ENCODE data around the gene ENTREP1.
"Not testable (repeated sequence)": the region's sequence is repeated elsewhere in the genome, so short reads cannot be mapped to it uniquely, and the experiment has no call there.

The ENTREP1 gene, protein sequence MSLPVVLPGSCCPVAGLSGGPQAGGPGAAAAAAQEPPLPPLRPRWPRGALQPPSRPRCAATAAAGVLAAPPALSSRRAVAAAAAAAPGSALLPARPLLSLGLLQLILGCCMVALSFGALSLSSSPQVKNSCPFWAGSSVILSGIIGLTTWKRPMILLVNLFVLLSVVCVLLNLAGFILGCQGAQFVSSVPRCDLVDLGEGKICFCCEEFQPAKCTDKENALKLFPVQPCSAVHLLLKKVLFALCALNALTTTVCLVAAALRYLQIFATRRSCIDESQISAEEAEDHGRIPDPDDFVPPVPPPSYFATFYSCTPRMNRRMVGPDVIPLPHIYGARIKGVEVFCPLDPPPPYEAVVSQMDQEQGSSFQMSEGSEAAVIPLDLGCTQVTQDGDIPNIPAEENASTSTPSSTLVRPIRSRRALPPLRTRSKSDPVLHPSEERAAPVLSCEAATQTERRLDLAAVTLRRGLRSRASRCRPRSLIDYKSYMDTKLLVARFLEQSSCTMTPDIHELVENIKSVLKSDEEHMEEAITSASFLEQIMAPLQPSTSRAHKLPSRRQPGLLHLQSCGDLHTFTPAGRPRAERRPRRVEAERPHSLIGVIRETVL

DNA sequence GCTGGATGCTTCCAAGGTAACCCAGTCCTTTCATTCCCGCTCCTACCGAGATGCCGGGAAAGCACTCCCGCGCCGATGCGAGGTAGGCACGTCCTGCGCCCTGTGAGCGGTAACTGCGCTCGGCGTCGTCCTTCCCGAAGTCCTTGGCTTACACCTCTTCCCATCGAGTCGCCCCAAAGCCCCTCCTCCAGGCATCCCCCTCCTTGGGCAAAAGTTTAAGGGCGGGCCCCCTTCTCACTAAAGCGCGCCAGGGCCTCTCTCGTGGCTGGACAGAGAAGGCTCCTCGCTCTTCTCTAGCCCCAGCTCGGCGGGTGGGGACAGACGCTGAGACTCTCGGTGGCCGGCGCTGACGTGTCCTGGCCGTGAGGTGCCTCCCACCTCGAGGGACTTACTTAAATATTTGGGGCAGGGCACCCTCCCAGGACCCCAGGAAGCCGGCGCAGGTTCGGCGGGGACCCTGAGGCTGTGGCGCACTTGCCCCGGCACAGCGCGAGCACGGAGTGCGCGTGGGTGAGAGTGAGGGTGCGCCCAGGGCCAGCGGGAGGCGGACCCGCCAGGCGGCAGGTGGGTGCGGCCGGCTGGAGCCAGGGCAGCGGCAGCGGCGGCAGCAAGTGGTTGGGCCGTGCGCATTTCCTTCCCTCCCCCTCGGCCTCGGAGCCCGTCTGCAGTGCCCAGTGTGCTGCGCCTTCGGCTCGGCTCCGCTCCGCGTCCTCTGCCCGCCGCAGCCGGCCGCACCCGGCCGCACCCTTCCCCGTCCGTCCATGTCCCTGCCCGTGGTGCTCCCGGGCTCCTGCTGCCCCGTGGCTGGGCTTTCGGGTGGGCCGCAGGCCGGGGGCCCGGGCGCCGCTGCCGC lies at the start of gene ENTREP1:
Gene ENTREP1, plus strand, starts transcription at position 667 of the 853 bp plus-strand sequence. Its CDS starts 95 bp downstream, at position 762.
- FAIRE-seq: no peak

DNA sequence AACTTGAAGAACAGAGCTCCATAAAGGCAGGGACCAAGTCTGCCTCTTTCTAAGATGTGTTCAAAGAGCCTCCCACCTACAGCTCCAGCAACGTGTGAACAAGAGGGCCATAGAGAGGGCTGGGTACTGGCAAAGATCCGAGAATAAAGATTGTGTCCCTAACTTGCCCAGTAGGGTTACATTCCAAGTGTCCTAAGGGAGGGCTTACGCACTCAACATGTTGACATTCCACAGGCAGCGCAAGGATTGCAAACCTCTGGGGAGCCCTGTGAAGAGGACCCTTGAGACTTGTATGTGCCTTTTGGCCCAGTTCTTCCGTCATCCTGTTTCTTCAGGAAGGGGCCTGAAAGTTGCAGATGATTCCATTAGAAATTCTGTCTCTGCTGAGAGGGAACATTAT lies 48.2 kb upstream of the ENTREP1 start:
- FAIRE-seq: no peak

DNA sequence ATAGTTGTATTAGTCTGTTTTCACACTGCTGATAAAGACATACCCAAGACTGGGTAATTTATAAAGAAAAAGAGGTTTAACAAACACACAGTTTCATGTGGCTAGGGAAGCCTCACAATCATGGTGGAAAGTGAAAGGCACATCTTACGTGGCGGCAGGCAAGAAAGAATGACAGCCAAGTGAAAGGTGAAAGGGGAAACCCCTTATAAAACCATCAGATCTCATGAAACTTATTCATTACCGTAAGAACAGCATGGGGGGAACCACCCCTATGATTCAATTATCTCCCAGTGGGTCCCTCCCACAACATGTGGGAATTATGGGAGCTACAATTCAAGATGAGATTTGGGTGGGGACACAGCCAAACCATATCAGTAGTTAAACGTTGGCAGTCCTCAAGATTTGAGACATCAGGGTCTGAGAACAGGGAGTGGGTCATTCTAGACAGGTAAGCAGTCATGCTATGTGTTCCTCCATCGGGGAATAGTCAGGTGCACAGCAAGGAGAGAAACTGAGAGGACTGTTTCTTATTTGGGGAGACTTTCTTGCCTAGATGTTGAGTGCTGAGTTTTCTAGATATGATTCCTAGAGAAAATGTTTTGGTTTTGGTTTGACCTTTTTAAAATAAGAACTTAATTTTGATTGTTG lies 45.8 kb upstream of the ENTREP1 start:
- no peak for FAIRE-seq

DNA sequence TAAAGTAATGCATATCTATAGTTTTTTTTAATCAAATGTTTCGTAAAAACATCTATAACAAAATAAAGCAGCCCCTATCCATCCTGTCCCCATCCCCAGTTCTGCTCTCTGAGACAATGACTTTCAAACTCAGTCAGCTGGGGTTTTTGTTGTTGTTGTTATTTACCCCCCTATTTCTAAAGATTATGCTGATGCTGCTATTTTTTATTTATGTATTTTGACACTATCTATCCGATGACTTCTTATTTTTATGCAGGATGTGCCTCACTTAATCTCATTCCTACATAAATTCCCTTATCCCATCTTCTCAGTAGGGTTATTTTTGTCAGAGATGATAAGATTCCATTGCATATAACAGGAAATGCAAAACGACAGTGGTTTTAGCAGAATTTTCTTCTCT lies 45.3 kb upstream of the ENTREP1 start:
- FAIRE-seq: no peak

DNA sequence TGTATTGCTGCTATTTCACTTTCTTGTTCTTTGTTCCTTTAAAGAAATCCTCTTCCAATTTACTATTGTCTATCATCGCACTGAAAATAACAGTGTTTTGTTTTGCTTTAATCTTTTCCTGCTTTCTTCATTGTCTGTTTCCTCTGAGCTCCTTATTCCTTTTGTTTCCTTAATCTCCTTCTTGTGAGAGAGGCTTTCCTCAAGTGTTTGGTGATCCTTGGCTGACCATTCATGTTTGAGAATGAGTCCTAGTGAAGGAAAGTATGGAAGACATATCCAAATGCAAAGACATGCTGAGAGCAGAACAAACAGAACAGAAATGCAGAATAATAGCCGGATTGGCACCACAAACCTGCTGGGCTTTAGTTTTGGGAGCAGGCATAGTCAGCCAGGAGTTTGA lies 42.0 kb upstream of the ENTREP1 start:
- no peak for FAIRE-seq

DNA sequence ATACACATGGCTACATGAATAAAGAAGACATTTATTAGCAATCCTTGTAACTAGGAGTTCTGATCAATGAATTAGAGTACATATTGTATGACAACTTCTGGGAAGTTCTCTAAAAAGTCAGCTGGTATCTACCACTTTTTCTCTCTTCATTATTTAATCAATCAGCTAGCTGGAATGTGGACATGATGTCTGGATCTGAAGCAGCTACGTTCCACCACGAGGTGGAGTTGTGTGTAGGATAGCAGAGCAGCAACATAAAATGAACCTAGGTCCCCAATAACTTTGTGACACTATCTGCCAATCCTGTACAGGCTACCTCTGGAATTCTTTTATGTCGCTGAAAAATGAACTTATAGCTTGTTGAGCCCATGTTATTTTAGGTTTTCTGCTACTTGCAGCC lies 32.9 kb upstream of the ENTREP1 start:
- no peak for FAIRE-seq

DNA sequence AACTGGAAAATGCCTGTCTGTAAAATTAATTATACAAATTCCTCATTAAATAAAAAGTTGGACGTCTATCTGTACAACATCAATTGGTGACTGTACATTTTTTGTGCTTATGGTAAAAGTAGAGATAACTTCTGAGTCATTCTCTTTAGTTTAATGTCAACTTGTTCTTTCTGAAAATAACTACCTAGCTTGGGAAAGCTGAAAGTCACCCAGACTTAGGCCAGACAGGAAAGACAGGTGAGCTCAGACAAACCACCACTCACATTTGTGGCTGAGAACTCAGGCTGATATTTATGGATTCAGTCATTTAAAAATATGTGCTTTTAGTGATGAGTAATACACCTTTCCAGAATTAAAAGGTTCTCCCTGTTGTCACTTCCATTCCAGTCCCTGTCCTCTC lies 31.9 kb upstream of the ENTREP1 start:
- FAIRE-seq: no peak

DNA sequence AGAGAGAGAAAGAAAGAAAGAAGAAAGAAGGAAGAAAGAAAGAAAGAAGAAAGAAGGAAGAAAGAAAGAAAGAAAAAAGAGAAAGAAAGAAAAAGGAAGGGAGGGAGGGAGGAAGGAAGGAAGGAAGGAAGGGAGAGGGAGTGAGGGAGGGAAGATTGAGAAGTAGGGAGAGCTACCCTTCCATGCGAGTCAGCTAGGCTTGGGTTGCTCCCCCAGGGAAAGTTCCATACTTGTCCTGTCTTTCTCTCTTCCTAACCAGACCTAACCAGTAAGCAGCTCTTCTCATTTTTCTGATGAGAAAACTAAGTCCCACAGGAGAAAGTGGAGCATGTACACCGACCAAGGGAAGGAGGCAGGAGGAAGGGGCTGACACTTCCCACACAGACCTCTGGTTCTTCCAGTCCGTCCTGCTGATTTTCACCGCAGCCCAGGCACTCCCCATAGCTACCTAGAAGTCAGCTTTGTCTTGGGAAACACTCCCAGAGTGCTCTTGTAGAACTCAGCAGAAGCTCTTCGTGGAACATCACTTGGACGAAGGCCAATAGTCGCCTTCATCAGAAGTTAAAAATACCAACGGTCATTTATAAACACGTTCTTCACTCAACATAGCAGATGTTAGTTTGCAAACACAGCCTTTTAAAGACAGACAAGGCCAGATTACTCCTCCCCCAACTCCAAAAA lies 29.0 kb upstream of the ENTREP1 start:
- no peak for FAIRE-seq

DNA sequence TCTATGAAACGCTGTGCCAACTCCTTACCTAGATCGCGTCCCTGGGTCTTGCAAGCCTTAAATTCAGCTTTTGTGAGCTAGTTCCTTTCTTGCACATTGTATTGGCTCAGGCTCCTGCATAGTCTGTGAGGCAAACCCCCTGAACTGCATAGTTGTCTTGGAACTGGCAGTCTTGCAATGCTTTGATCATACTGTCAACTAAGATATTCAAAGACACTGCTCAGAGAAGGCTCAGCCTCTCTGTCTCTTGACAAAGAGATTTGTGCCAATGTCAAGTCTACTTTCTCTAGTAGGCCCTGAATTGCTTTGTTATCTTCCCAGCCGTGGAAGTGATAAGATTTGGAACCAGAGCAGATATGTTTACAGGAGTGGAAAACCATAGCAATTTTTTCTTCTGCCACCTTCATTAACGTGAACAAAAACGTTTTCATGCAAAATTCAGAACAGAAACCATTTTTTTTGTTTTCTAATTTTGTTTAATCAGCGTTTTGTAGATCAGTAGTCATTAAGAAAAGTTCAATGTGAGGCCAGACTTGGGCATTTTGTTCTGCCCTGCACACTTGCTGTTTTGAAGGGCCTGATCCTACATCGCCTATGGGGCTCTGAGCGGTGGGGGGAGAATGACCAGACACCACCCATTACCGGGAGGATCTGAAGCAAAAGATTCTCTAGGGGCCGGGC lies 27.6 kb upstream of the ENTREP1 start:
- FAIRE-seq: no peak

DNA sequence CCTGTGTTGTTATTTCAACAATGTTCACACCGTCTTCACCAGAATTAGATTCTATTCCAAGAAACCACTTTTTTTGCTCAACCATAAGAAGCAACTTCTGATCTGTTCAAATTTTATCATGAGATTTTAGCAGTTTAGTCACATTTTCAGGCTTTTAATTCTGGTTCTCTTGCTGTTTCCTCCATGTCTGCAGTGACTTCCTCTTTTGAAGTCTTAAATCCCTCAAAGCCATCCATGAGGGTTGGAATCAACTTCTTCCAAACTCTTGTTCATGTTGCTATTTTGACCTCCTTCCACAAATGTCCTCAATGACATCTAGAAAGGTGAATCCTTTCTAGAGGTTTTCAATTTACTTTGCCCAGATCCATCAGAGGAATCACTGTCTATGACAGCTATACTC lies 25.7 kb upstream of the ENTREP1 start:
- FAIRE-seq: no peak

DNA sequence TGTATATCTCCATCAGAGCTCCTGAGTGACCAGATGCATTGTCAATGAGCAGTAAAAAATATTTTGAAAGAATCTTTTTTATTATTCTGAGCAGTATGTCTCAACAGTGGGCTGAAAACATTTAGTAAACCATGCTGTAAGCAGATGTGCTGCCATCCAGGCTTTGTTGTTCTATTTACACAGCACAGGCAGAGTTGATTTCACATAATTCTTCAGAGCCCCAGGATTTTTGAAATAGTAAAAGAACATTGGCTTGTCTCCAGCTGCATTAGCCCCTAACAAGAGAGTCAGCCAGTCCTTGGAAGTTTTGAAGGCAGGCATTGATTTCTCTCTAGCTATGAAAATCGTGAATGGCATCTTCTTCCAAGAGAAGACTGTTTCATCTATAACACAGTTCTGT lies 25.2 kb upstream of the ENTREP1 start:
- no peak for FAIRE-seq

DNA sequence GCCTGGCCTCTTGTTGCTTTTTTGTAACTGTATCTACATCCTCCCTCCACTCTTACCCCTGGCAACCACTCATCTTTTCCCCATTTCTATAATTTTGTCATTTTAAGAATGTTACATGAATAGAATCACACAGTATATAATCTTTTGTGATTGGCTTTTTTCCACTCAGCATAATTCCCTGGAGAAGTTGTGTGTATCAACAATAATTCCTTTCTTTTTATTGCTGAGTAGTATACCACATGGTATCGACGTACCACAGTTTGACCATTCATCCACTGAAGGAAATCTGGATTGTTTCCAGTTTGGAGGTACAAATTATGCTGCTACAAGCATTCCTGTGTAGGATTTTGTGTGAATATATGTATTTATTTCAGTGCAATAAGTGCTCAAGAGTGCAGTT lies 21.7 kb upstream of the ENTREP1 start:
- FAIRE-seq: no peak

DNA sequence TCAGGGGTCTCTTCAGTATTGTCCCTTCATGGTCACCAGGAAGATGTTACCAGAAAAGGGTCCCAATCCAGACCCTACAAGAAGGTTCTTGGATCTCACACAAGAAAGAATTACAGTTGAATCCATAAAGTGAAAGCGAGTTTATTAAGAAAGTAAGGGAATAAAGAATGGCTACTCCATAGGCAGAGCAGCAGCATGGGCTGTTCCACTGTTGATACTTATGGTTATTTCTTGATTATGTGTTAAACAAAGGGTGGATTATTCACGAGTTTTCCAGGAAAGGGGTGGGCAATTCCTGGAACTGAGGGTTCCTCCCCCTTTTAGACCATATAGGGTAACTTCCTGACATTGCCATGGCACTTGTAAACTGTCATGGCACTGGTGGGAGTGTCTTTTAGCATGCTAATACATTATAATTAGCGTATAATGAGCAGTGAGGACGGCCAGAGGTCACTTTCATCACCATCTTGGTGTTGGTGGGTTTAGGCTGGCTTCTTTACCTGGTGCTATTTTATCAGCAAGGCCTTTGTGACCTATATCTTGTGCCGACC lies 18.0 kb upstream of the ENTREP1 start:
- not testable (repeated sequence) for FAIRE-seq

DNA sequence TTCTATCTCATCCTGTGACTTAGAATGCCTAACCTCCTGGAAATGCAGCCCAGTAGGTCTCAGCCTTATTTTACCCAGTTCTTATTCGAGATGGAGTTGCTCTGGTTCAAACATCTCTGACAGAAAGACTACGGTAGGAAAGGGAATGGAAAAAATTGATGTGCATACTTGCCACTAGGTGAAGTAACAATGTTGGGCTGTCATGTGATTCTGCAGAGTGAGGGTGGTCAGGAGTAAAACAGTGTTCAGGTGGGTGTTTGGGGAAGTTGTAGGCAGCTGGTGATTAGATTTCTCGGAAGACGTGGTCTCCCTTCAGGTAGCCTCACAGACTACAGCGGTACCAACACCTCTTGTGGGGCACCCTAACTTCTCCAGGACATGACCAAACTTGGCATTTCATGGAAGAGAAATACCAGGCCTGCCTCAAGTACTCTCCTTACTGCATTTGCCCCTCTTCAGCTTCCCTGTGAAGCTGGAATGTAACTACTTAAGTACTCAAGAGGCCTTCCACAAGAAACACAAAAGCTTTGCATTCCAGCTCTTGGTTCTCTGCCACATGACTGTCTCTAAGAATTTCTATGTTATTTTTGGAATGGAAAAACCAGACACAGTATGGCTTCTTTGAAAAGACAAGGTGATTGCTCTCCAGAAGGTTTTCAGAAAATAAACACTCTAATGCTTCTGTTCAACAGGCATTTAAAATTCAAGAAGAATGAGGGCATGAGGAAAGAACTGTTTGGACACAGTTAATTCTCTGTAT lies 17.4 kb upstream of the ENTREP1 start:
- no peak for FAIRE-seq

DNA sequence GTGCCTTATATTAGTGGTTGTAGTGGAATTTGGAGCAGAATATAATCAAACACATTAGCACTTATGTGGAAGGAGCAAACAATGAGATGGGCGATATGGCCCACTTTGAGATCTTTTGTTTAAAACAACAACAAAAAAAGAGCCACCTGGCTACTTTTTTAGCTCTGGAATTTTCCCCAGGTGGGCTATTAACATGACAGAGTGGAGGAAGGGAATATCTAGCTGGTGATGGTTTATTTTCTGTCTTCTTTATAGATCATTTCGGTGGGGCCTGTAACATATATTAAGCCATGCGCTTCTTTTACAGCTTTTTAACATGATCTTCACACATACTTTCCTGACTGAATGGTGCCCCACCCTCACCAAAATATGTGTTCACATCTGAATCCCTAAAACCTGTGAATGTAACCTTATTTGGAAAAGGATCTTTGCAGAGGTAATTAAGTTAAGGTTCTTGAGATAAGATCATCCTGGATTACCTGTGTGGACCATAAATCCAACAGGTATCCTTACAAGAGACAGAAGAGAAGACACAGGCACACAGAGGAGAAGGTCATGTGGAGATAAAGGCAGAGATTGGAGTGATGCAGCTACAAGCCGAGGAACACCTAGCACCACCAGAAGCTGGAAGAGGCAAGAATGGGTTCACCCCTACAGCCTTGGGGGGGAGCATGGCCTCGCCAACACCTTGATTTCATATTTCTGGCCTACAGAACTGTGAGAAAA lies 16.6 kb upstream of the ENTREP1 start:
- no peak for FAIRE-seq

DNA sequence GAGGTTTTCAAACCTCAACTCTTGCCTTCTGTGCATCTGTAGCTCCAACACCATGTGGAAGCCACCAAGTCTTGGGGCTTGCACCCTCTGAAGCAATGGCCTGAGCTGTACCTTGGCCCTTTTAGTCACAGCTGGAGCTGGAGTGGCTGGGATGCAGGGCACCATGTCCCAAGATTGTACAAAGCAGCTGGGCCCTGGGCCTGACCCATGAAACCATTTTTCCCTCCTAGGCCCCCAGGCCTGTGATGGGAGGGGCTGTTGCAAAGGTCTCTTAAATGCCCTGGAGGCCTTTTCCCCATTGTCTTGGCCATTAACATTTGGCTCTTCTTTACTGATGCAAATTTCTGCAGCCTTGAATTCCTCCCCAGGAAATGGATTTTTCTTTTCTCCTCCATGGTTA lies 11.8 kb upstream of the ENTREP1 start:
- FAIRE-seq: no peak

DNA sequence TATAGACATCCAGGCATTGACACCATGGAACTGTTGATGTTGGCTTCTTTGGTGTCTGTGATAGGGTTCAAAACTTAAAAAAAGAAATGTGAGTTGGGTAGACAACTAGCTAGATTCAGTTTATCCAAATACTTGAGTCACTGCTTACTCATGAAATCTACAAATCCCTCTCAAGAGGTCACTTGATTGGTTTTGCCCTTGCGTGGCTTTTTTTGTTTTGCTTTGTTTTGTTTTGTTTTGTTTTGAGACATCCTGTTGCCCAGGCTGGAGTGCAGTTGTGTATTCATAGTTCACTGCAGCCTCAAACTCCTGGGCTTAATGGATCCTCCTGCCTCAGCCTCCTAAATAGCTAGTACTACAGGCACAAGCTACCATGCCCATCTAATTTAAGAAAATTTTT lies 10.5 kb upstream of the ENTREP1 start:
- FAIRE-seq: no peak

DNA sequence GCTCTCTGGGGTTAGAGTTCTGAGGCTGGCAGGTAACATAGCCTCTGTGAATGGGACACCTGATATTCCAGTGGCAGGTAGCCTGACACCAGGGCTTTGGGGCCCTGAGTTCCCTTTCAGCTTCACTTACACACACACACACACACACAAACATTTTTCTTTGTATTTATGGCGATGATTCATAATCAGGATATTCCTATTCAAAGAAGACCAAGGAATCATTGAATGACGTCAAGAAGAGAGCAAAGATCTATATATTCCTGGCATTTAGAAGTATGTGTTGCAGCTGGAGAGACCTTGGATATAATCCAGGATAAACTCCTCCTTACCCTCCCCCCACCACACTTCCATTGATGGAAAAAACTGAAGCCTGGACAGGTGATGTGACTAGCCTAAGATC lies 7.9 kb upstream of the ENTREP1 start:
- FAIRE-seq: no peak

DNA sequence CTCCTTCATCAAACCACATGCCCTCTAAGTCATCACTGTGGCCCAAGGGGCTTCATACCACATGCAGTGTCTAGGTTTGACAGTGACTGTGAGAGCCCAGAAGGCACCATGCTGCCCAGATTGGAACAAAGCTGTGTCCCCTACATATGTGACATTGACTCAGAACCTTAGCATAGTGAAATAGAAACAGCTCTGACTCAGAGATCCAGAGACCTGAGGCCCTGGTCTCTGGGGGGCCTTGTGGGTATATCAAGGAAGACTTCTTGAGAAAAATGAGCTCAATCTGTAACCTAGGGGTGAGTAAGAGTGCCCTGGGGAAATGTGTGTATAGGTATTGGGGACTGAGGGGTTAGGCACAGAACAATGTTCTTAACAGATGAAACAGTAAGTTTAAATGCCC lies 7.1 kb upstream of the ENTREP1 start:
- no peak for FAIRE-seq

DNA sequence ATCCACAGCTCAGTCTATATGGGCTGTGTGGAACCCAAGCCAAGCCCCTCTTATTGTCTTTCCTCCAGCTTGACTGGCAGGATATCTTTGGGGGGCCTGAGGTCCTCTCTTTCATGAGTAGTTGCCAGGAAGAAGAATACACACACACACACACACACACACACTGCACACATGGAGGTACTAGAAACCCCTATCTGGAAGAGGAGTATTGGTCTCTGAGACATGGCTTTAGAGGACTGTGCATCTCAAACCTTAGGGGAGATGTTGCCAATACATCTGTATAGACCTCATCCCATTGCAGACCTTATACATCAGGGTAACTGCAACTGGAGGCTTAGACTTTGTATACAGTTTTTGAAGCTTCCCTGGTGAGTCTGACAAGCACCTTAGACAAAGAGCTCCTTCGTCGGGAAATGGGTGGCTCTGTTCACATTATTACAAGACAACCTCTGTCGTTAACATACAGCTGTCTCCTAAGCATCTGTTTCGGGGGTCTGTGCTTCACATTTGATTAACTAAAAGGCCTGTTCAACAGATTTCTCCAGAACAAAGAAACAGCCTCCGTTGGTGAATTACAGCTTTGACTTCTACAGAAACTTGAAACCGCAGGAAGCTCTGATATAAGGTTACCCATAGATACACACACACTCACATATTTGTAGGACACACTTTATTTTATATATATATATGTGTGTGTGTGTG lies 5.5 kb upstream of the ENTREP1 start:
- no peak for FAIRE-seq

Data from islet of Langerhans (tissue), 1 donor.